GM21447 (cell line): ENCODE results near the gene DDAH2.

ENCODE experiments used
- ATAC-seq: cut with Tn5 transposase; IDR thresholded peaks from one replicate; pipeline ENCODE4 v1.9.1; 2021; ENCODE audit not compliant: unreplicated experiment

Gene DDAH2

GRCh38 chr6:31733734-31734133 is 4.6 kb upstream of the DDAH2 start:
- ATAC-seq = no peak

GRCh38 chr6:31732029-31732428 is 2.9 kb upstream of the DDAH2 start:
- ATAC-seq = no peak

GRCh38 chr6:31730631-31731086 is 1.6 kb upstream of the DDAH2 start:
- no peak for ATAC-seq

GRCh38 chr6:31729979-31730630 is 1.0 kb upstream of the DDAH2 start:
- ATAC-seq = peak; percentile 36

GRCh38 chr6:31729515-31729978 is 448 bp upstream of the DDAH2 start:
- peak; percentile 47 for ATAC-seq

- ATAC-seq = no peak
These were observed 1.1 kb downstream of the DDAH2 start for GRCh38 chr6:31727717-31728671.

GRCh38 chr6:31727034-31727716 is 1.9 kb downstream of the DDAH2 start:
- peak; percentile 48 for ATAC-seq

GRCh38 chr6:31725502-31726350 is 3.4 kb downstream of the DDAH2 start:
- no peak for ATAC-seq

- no peak for ATAC-seq
These were observed 5.0 kb downstream of the DDAH2 start for GRCh38 chr6:31723980-31724691.

- no peak for ATAC-seq
These were observed 5.7 kb downstream of the DDAH2 start, which contains the start of gene MPIG6B for GRCh38 chr6:31723245-31723979. Gene MPIG6B, plus strand, starts transcription at chr6:31723373. Its CDS starts 11 bp downstream, at chr6:31723384.

- no peak for ATAC-seq
These were observed 6.9 kb downstream of the DDAH2 start for GRCh38 chr6:31722173-31722572.

- no peak for ATAC-seq
These were observed 7.6 kb downstream of the DDAH2 start, which contains the start of gene LY6G6C for GRCh38 chr6:31721351-31722020. Gene LY6G6C, minus strand, starts transcription at chr6:31721746. Its CDS starts 67 bp downstream, at chr6:31721679.

- no peak for ATAC-seq
These were observed 8.8 kb downstream of the DDAH2 start for GRCh38 chr6:31720196-31720770.

GRCh38 chr6:31719001-31719400 is 10.1 kb downstream of the DDAH2 start:
- ATAC-seq = no peak

- ATAC-seq = no peak
These were observed 10.8 kb downstream of the DDAH2 start for GRCh38 chr6:31718265-31718664.

- ATAC-seq = no peak
These were observed 11.4 kb downstream of the DDAH2 start for GRCh38 chr6:31717499-31718222.
